ENCODE measurements around the gene SRRM4. TPM values are rescaled to one million over a fixed set of nuclear protein-coding genes. Genes with fewer than 3 reads are reported as not detected.

SRRM4 gene
- total RNA-seq, 2 experiments from 2014 or later, result not detected

DNA sequence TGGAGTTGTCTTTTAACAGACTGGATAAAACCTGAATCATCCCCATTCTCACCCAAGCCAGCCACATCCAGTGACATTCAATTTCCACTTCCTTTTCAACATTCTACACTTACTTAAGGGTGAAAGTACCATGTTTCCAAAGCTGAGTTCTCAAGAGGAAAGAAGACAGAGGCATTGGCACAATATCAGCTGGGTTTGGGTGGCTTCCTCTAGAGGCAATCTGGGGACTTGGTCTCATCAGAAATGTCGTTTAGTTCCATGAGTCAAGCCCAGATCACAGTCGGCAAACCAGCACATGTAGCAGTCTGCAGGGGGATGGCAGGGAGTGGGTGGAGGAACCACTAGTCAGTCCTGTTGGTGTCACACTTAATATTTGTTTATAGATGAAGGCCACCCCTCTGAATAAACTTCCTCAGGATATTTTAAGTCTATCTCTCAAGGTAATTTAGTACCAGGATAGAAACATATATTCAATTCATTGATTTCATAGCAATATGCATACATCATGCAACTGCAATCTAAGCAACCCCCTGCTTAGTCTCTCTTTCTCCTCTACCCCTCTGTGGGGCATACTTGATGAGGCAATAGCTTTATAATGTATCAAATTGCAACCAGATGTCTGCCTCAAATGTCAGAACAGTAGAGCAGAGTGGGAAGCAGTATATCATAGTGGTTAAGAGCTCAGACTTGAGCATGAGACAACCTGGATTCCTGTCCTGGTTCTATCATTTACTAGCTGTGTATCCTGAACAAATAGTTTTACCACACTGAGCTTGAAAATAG is 3.0 kb downstream of the SRRM4 start:
- peaks cover 28% of the 10 kb centered on the region for H3K27me3 Mint-ChIP-seq
- ChIA-PET POLR2A (no interaction called here), CTCF (no interaction called here)
- no peaks in the 10 kb centered on the region for H3K36me3 Mint-ChIP-seq (ENCODE audit: low read depth)
- H3K9me3 Mint-ChIP-seq, result no peaks in the 10 kb centered on the region
- DNase-seq (no peak), ATAC-seq (no peak)
- intact Hi-C loops (cut with micrococcal nuclease), result no loop called here
- no peak overlapping the region for H3K4me3 Mint-ChIP-seq
- TF ChIP-seq, protein P1, sequence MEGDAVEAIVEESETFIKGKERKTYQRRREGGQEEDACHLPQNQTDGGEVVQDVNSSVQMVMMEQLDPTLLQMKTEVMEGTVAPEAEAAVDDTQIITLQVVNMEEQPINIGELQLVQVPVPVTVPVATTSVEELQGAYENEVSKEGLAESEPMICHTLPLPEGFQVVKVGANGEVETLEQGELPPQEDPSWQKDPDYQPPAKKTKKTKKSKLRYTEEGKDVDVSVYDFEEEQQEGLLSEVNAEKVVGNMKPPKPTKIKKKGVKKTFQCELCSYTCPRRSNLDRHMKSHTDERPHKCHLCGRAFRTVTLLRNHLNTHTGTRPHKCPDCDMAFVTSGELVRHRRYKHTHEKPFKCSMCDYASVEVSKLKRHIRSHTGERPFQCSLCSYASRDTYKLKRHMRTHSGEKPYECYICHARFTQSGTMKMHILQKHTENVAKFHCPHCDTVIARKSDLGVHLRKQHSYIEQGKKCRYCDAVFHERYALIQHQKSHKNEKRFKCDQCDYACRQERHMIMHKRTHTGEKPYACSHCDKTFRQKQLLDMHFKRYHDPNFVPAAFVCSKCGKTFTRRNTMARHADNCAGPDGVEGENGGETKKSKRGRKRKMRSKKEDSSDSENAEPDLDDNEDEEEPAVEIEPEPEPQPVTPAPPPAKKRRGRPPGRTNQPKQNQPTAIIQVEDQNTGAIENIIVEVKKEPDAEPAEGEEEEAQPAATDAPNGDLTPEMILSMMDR (IDR thresholded peaks at IDR 0.05), result no peak
- H3K4me1 Mint-ChIP-seq (ENCODE audit: low read depth), result no peaks in the 10 kb centered on the region
- H3K27ac Mint-ChIP-seq, result no peak overlapping the region

DNA sequence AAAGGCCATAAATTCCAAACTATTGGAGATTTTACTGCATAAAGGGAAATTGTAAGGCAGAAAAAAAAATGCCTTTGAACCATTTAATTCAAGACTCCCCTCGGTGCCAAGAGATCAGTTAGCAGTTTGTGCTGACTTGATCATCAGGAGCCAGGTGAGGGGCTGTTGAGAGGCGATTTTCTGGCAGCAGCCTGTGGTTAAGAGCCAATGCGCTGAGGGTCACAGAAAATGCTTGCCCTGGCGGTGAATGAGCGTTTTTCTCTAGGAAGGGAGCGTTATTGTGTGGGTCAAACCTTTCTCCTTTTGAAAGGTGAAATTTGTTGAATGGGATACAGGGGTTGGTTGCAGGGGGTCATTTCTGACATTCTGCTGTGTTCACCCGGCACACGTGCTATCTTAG is 4.7 kb downstream of the SRRM4 start:
- no peaks in the 10 kb centered on the region for H3K4me1 Mint-ChIP-seq (ENCODE audit: low read depth)
- DNase-seq (no peak), ATAC-seq (no peak)
- H3K27ac Mint-ChIP-seq, result no peak overlapping the region
- no peak overlapping the region for H3K4me3 Mint-ChIP-seq
- no peaks in the 10 kb centered on the region for H3K36me3 Mint-ChIP-seq (ENCODE audit: low read depth)
- POLR2A ChIA-PET, result no interaction called here
- H3K27me3 Mint-ChIP-seq, result peaks cover 18% of the 10 kb centered on the region
- intact Hi-C loops (cut with micrococcal nuclease), result no loop called here
- TF ChIP-seq, protein P1 (IDR thresholded peaks at IDR 0.05), result no peak
- CTCF ChIA-PET, result no interaction called here
- H3K9me3 Mint-ChIP-seq, result no peaks in the 10 kb centered on the region

DNA sequence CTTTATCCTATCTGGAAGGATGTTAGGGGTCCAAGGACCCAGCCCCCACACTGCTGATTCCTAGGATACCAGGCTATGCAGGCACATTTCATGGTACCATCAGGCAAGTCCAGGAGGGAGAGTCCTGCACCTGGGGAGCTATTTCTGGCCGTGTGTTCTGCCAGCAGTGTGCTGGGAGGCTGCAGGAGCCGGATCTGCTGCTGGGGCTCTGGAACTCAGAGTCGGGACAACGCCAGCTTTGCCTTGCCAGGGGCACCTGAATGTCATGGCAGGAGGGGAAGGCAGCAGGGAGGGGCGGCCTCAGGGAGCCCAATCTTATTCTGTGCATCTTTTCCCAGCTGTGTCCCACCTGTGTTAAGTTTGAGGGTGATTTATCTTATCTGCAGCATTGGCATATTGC is 17.8 kb downstream of the SRRM4 start:
- ChIA-PET POLR2A (no interaction called here), CTCF (no interaction called here)
- no peaks in the 10 kb centered on the region for H3K27me3 Mint-ChIP-seq
- H3K36me3 Mint-ChIP-seq (ENCODE audit: low read depth), result no peaks in the 10 kb centered on the region
- ATAC-seq, result no peak
- TF ChIP-seq, protein P1 (IDR thresholded peaks at IDR 0.05), result no peak
- DNase-seq, result no peak
- no peak overlapping the region for H3K27ac Mint-ChIP-seq
- H3K4me3 Mint-ChIP-seq, result no peak overlapping the region
- intact Hi-C loops (cut with micrococcal nuclease), result no loop called here
- no peaks in the 10 kb centered on the region for H3K9me3 Mint-ChIP-seq
- no peaks in the 10 kb centered on the region for H3K4me1 Mint-ChIP-seq (ENCODE audit: low read depth)

DNA sequence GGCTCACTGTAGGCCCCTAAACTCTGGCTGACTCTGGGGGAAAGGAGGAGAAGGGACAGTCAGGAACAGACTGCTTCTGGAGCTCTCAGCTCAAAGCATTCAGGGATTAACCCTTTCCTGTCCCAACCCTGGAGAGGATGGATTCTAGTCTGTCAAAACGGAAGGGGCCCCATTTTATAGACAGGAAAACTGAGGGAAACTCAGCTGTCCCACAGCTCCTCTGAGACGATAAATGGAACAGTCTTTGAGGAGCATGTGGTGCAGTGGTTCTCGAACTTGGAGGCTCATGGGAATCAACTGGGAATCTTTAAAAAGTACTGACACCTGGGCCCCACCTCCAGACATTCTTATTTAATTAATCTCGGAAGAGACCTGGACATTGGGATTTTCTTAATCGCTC is 23.7 kb downstream of the SRRM4 start:
- no peaks in the 10 kb centered on the region for H3K36me3 Mint-ChIP-seq (ENCODE audit: low read depth)
- no peak overlapping the region for H3K27ac Mint-ChIP-seq
- DNase-seq (no peak), ATAC-seq (no peak)
- peaks cover 15% of the 10 kb centered on the region for H3K27me3 Mint-ChIP-seq
- ChIA-PET CTCF (no interaction called here), POLR2A (no interaction called here)
- TF ChIP-seq, protein P1 (IDR thresholded peaks at IDR 0.05), result no peak
- no peaks in the 10 kb centered on the region for H3K4me1 Mint-ChIP-seq (ENCODE audit: low read depth)
- H3K9me3 Mint-ChIP-seq, result peaks cover 3% of the 10 kb centered on the region
- H3K4me3 Mint-ChIP-seq, result no peak overlapping the region
- intact Hi-C loops (cut with micrococcal nuclease), result no loop called here

DNA sequence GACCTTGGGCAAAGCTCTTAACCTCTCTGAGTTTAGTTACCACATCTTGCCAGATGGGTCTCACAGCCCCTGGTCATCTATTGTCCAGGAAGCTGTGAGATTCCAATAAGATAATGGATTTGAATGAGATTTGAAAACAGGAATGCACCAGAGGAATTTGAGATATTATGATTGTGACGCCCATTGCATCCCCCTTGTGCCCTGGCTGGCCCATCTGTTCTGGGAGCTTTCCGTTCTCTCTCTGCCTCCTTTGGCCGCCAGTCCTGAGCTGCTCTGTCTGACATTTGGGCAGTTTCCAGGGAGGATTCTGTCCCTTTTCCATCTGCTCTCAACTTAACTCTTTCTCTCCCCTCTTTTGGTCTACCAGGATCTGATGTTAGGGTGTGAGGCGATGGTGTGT is 24.6 kb downstream of the SRRM4 start:
- H3K4me3 Mint-ChIP-seq, result no peak overlapping the region
- intact Hi-C loops (cut with micrococcal nuclease), result no loop called here
- ChIA-PET POLR2A (no interaction called here), CTCF (no interaction called here)
- no peak overlapping the region for H3K27ac Mint-ChIP-seq
- no peaks in the 10 kb centered on the region for H3K4me1 Mint-ChIP-seq (ENCODE audit: low read depth)
- H3K36me3 Mint-ChIP-seq (ENCODE audit: low read depth), result no peaks in the 10 kb centered on the region
- TF ChIP-seq, protein P1 (IDR thresholded peaks at IDR 0.05), result no peak
- no peak for ATAC-seq
- no peak for DNase-seq
- H3K9me3 Mint-ChIP-seq, result peaks cover 3% of the 10 kb centered on the region
- H3K27me3 Mint-ChIP-seq, result peaks cover 15% of the 10 kb centered on the region

Measured in activated CD8-positive, alpha-beta T cell treated with anti-CD3 and anti-CD28 coated beads for 36 hours (primary cell).